Measurements from ENCODE around the gene PLD5.

Gene PLD5

GRCh38 chr1:242404296-242404695 lies 120.2 kb downstream of the PLD5 start:
- WGBS, result 77% methylated on average over 5 of the region's 5 CpGs
- Histone ChIP-seq H3K79me1 (replicated peaks; ENCODE audit: low read length, poor library complexity, severe bottlenecking) (no peaks in the 10 kb centered on the region), H3K4ac (ENCODE audit: low read depth in 1 of 2, low read length in 2 of 2) (no peak overlapping the region)

GRCh38 chr1:242402956-242403355 lies 121.5 kb downstream of the PLD5 start:
- Histone ChIP-seq H3K4ac (ENCODE audit: low read depth in 1 of 2, low read length in 2 of 2) (no peak overlapping the region), H3K4me2 (ENCODE audit: low read length, poor library complexity, severe bottlenecking) (no peak overlapping the region), H3K23ac (ENCODE audit: low read length in 2 of 2) (no peak overlapping the region)

More at GRCh38 chr1:242404296-242404695, 120.2 kb downstream of the PLD5 start:
- Histone ChIP-seq H2AFZ (ENCODE audit: low read depth, low read length) (no peak overlapping the region), H3K27me3 (ENCODE audit: control insufficient read depth in 1 of 2, insufficient read depth in 1 of 2, low read length in 2 of 2) (no peaks in the 10 kb centered on the region), H3K36me3 (ENCODE audit: control insufficient read depth in 1 of 2, insufficient read depth in 2 of 2, low read depth in 1 of 2, low read length in 2 of 2) (no peaks in the 10 kb centered on the region), H2BK120ac (ENCODE audit: low read depth, low read length) (no peak overlapping the region), H3K27ac (ENCODE audit: low read length, poor library complexity, severe bottlenecking) (no peak overlapping the region), H2BK12ac (ENCODE audit: low read length in 2 of 2) (no peak overlapping the region), H2BK5ac (ENCODE audit: low read depth, low read length, poor library complexity, severe bottlenecking) (no peak overlapping the region), H3K9me3 (ENCODE audit: control insufficient read depth, low read length) (peaks cover 5% of the 10 kb centered on the region), H4K91ac (ENCODE audit: low read length) (no peak overlapping the region), H3K23ac (ENCODE audit: low read length in 2 of 2) (no peak overlapping the region), H3K18ac (ENCODE audit: low read depth in 1 of 2, low read length in 2 of 2) (no peak overlapping the region), H3K4me3 (ENCODE audit: insufficient read depth in 1 of 2, low read depth in 1 of 2, low read length in 2 of 2) (no peak overlapping the region), H2AK5ac (ENCODE audit: low read length, severe bottlenecking) (no peak overlapping the region), H4K8ac (ENCODE audit: low read length) (no peak overlapping the region), H3K14ac (ENCODE audit: low read length in 2 of 2) (no peak overlapping the region), H3K4me2 (ENCODE audit: low read length, poor library complexity, severe bottlenecking) (no peak overlapping the region), H3K9ac (ENCODE audit: low read length) (no peak overlapping the region), H2BK15ac (ENCODE audit: low read depth, poor library complexity, severe bottlenecking) (no peak overlapping the region), H3K4me1 (ENCODE audit: control insufficient read depth, insufficient read depth, low read depth, low read length) (no peaks in the 10 kb centered on the region)
- no peak for DNase-seq

GRCh38 chr1:242401937-242402336 lies 122.6 kb downstream of the PLD5 start:
- Histone ChIP-seq H2BK120ac (ENCODE audit: low read depth, low read length) (no peak overlapping the region), H2BK5ac (ENCODE audit: low read depth, low read length, poor library complexity, severe bottlenecking) (no peak overlapping the region), H3K14ac (ENCODE audit: low read length in 2 of 2) (no peak overlapping the region), H3K36me3 (ENCODE audit: control insufficient read depth in 1 of 2, insufficient read depth in 2 of 2, low read depth in 1 of 2, low read length in 2 of 2) (no peaks in the 10 kb centered on the region), H3K9ac (ENCODE audit: low read length) (no peak overlapping the region), H3K27ac (ENCODE audit: low read length, poor library complexity, severe bottlenecking) (no peak overlapping the region), H2AK5ac (ENCODE audit: low read length, severe bottlenecking) (no peak overlapping the region), H3K27me3 (ENCODE audit: control insufficient read depth in 1 of 2, insufficient read depth in 1 of 2, low read length in 2 of 2) (no peaks in the 10 kb centered on the region), H3K4me1 (ENCODE audit: control insufficient read depth, insufficient read depth, low read depth, low read length) (no peaks in the 10 kb centered on the region), H3K9me3 (ENCODE audit: control insufficient read depth, low read length) (no peaks in the 10 kb centered on the region), H2BK12ac (ENCODE audit: low read length in 2 of 2) (no peak overlapping the region), H2AFZ (ENCODE audit: low read depth, low read length) (no peak overlapping the region), H4K91ac (ENCODE audit: low read length) (no peak overlapping the region), H3K4me3 (ENCODE audit: insufficient read depth in 1 of 2, low read depth in 1 of 2, low read length in 2 of 2) (no peak overlapping the region), H3K23ac (ENCODE audit: low read length in 2 of 2) (no peak overlapping the region), H3K18ac (ENCODE audit: low read depth in 1 of 2, low read length in 2 of 2) (no peak overlapping the region), H2BK15ac (ENCODE audit: low read depth, poor library complexity, severe bottlenecking) (no peak overlapping the region), H3K79me1 (replicated peaks; ENCODE audit: low read length, poor library complexity, severe bottlenecking) (no peaks in the 10 kb centered on the region), H4K8ac (ENCODE audit: low read length) (no peak overlapping the region), H3K4me2 (ENCODE audit: low read length, poor library complexity, severe bottlenecking) (no peak overlapping the region), H3K4ac (ENCODE audit: low read depth in 1 of 2, low read length in 2 of 2) (no peak overlapping the region)
- DNase-seq, result no peak
- no CpG with 5 or more reads among the region's 3 CpGs for WGBS

More at GRCh38 chr1:242402956-242403355, 121.5 kb downstream of the PLD5 start:
- Histone ChIP-seq H4K8ac (ENCODE audit: low read length) (no peak overlapping the region), H3K4me3 (ENCODE audit: insufficient read depth in 1 of 2, low read depth in 1 of 2, low read length in 2 of 2) (no peak overlapping the region), H3K9me3 (ENCODE audit: control insufficient read depth, low read length) (no peaks in the 10 kb centered on the region), H3K4me1 (ENCODE audit: control insufficient read depth, insufficient read depth, low read depth, low read length) (no peaks in the 10 kb centered on the region), H3K27me3 (ENCODE audit: control insufficient read depth in 1 of 2, insufficient read depth in 1 of 2, low read length in 2 of 2) (no peaks in the 10 kb centered on the region), H3K14ac (ENCODE audit: low read length in 2 of 2) (no peak overlapping the region), H3K79me1 (replicated peaks; ENCODE audit: low read length, poor library complexity, severe bottlenecking) (no peaks in the 10 kb centered on the region), H3K18ac (ENCODE audit: low read depth in 1 of 2, low read length in 2 of 2) (no peak overlapping the region), H3K27ac (ENCODE audit: low read length, poor library complexity, severe bottlenecking) (no peak overlapping the region), H2AK5ac (ENCODE audit: low read length, severe bottlenecking) (no peak overlapping the region), H3K36me3 (ENCODE audit: control insufficient read depth in 1 of 2, insufficient read depth in 2 of 2, low read depth in 1 of 2, low read length in 2 of 2) (no peaks in the 10 kb centered on the region), H2AFZ (ENCODE audit: low read depth, low read length) (no peak overlapping the region), H4K91ac (ENCODE audit: low read length) (no peak overlapping the region), H3K9ac (ENCODE audit: low read length) (no peak overlapping the region), H2BK120ac (ENCODE audit: low read depth, low read length) (no peak overlapping the region), H2BK15ac (ENCODE audit: low read depth, poor library complexity, severe bottlenecking) (no peak overlapping the region), H2BK5ac (ENCODE audit: low read depth, low read length, poor library complexity, severe bottlenecking) (no peak overlapping the region), H2BK12ac (ENCODE audit: low read length in 2 of 2) (no peak overlapping the region)
- no peak for DNase-seq
- 93% methylated on average over 5 of the region's 5 CpGs for WGBS

- Histone ChIP-seq H3K4ac (ENCODE audit: low read depth in 1 of 2, low read length in 2 of 2) (no peak overlapping the region), H3K4me2 (ENCODE audit: low read length, poor library complexity, severe bottlenecking) (no peak overlapping the region), H2AK5ac (ENCODE audit: low read length, severe bottlenecking) (no peak overlapping the region), H3K18ac (ENCODE audit: low read depth in 1 of 2, low read length in 2 of 2) (no peak overlapping the region), H2BK5ac (ENCODE audit: low read depth, low read length, poor library complexity, severe bottlenecking) (no peak overlapping the region), H3K27ac (ENCODE audit: low read length, poor library complexity, severe bottlenecking) (no peak overlapping the region), H3K4me1 (ENCODE audit: control insufficient read depth, insufficient read depth, low read depth, low read length) (no peaks in the 10 kb centered on the region), H3K23ac (ENCODE audit: low read length in 2 of 2) (no peak overlapping the region), H2AFZ (ENCODE audit: low read depth, low read length) (no peak overlapping the region), H4K91ac (ENCODE audit: low read length) (no peak overlapping the region), H3K27me3 (ENCODE audit: control insufficient read depth in 1 of 2, insufficient read depth in 1 of 2, low read length in 2 of 2) (no peaks in the 10 kb centered on the region), H3K9me3 (ENCODE audit: control insufficient read depth, low read length) (no peaks in the 10 kb centered on the region), H4K8ac (ENCODE audit: low read length) (no peak overlapping the region), H2BK12ac (ENCODE audit: low read length in 2 of 2) (no peak overlapping the region), H3K79me1 (replicated peaks; ENCODE audit: low read length, poor library complexity, severe bottlenecking) (no peaks in the 10 kb centered on the region), H3K36me3 (ENCODE audit: control insufficient read depth in 1 of 2, insufficient read depth in 2 of 2, low read depth in 1 of 2, low read length in 2 of 2) (no peaks in the 10 kb centered on the region), H3K4me3 (ENCODE audit: insufficient read depth in 1 of 2, low read depth in 1 of 2, low read length in 2 of 2) (no peak overlapping the region), H2BK120ac (ENCODE audit: low read depth, low read length) (no peak overlapping the region), H3K14ac (ENCODE audit: low read length in 2 of 2) (no peak overlapping the region), H3K9ac (ENCODE audit: low read length) (no peak overlapping the region), H2BK15ac (ENCODE audit: low read depth, poor library complexity, severe bottlenecking) (no peak overlapping the region)
- 79% methylated on average over 3 of the region's 5 CpGs for WGBS
- DNase-seq, result no peak
These were observed 126.1 kb downstream of the PLD5 start for GRCh38 chr1:242398351-242398750.

All from mesenchymal stem cell (in vitro differentiated cells and primary cell).